Measurements from ENCODE around the gene TTC8.
"Not testable (repeated sequence)": the region's sequence is repeated elsewhere in the genome, so short reads cannot be mapped to it uniquely, and the experiment has no call there.

TTC8 gene

GRCh38 chr14:88824314-88825077, at the start of gene TTC8:
Gene TTC8 (plus strand): TSS chr14:88824651. CDS start chr14:88824708, 57 bp downstream.
- DNase-seq: peak; percentile 96

- DNase-seq: no peak
Observed at GRCh38 chr14:88775532-88775931, 48.9 kb upstream of the TTC8 start.

DNA sequence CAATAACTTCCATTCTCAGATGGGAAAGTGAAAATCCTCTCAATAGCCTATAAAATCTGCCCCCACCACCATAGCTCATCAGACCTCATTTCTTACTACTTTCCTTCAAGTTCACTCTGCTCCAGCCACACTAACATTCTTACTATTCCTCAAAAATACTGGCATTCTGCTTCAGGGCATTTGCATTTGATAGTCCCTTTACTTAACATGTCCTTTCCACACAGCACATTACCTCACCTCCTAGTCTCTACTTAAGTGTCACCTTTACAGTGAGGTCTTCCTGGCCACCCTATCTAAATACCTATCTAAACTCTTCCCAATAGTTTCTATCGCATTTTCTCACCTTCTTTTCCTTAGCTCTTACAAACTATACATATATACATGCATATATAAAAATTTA, 38.5 kb upstream of the TTC8 start:
- DNase-seq: no peak

GRCh38 chr14:88786715-88787114, 37.7 kb upstream of the TTC8 start:
- no peak for DNase-seq

- not testable (repeated sequence) for DNase-seq
Observed at GRCh38 chr14:88789573-88789972, 34.9 kb upstream of the TTC8 start.

- no peak for DNase-seq
Observed at GRCh38 chr14:88790501-88791251, 33.8 kb upstream of the TTC8 start.

DNA sequence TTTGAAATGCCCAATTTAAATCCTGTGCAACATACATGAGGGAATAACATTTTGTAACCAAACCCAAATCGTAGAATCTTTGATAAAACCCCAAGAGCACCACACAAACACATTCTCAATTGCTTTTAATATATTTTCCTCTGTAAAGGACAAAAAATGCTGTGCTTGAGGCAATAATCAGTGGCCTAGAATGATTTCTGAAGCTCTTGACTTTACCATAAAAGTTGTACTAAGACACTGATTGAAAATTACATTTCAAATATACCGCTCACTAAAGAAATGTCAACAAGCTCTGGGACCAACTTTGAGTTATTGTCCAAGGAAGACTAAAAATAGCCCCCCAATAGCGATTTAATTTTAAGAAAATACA, 33.2 kb upstream of the TTC8 start:
- no peak for DNase-seq

DNA sequence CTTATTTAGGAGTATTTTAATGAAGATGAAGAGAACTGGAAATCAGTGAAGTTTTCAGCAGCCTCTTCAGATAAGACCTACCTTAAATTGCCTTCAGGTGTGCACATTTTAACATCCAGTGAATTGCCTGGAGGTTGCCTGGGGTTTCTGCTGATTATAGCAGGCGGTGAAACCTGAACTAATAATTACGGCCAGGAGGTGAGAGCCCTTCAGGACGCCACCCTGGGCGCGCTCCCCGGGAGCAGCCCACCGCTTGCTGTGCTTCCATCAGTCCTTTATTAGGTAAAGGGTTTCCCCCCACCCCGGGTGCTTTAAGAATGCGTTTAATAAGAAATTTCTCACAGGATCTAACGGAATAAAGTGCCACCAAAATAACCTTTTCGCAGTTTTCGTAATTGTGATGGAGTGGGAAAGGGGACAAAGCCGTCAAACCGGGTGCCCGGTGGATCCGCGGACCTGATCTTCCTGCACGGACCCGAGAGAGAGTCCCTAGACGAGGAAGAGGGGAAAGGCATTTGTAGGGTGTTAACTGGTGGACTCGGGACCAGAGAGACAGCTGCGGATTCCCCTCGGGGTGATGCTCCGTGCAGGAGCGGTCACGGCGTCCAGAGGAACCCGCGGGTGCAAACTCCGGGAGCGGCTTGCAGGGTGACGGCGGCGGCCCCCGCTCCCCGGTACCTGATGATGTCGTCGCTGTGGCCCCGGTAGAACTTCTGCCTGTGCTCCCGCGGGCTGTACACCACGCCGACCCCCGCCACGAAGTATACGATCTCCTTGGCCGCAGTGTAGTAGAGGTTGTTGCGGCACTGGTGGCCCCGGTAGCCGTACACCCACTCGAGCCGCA, 32.6 kb upstream of the TTC8 start:
- DNase-seq: peak; percentile 48

GRCh38 chr14:88792473-88793258, 31.8 kb upstream of the TTC8 start, which contains the start of gene EML5:
Gene EML5 (minus strand): TSS chr14:88792953. CDS start chr14:88792503, 450 bp downstream.
- peak; percentile 85 for DNase-seq

- no peak for DNase-seq
Observed at GRCh38 chr14:88793259-88793625, 31.2 kb upstream of the TTC8 start.

GRCh38 chr14:88798156-88798555, 26.3 kb upstream of the TTC8 start:
- peak; percentile 76 for DNase-seq

DNA sequence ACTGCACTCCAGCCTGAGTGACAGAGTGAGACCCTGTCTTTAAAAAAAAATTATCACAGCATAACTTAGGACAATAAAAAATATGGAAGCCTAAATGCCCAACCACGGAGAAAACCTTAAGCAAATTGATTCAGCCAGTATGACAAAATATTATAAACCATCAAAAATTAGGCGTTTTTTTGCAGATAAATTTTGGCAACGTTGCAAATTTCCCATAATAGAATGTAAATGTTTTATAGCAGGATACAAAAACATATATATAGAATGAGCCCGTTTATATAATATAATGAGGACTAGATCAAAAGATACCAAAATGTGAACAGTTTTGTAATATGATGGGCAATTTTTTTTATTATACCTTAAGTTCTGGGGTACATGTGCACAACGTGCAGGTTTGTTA, 24.9 kb upstream of the TTC8 start:
- DNase-seq: no peak

GRCh38 chr14:88802596-88802995, 21.9 kb upstream of the TTC8 start:
- DNase-seq: no peak

DNA sequence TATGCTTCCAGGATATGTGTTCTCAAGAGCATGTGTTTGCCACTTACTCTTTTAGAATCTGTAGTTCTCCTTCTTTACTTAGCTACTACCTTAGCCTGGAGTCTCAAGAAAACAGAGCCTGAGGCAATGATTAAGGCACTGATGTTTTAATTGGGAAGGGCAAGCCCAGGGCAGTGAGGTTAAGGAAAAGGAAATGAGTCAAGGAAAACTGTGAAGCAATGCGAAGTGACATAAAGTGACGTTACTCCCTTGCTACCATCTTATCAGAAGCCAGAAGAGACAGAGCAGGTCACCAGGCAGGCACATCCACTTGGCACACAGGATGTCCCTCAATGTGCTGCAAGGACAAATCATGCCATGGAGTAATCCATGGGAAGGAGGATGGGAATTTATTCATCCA, 20.4 kb upstream of the TTC8 start:
- no peak for DNase-seq

GRCh38 chr14:88804477-88804876, 20.0 kb upstream of the TTC8 start:
- DNase-seq: no peak

DNA sequence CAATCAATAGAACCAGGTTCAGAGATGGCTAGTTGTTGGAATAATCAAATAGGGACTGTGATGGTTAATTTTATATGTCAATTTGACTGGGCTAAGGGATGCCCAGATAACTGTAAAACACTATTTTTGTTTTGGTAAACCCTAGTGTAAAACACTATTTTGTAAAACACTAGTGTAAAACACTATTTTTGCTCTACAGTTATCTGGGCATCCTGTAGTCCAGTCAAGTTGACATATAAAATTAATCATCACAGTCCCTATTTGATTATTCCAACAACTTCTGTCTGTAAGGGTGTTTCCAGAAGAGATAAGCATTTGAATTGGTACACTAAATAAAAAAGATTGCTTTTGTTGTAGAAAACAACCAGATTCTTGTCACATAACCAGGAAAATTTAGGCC, 16.1 kb upstream of the TTC8 start:
- no peak for DNase-seq

DNA sequence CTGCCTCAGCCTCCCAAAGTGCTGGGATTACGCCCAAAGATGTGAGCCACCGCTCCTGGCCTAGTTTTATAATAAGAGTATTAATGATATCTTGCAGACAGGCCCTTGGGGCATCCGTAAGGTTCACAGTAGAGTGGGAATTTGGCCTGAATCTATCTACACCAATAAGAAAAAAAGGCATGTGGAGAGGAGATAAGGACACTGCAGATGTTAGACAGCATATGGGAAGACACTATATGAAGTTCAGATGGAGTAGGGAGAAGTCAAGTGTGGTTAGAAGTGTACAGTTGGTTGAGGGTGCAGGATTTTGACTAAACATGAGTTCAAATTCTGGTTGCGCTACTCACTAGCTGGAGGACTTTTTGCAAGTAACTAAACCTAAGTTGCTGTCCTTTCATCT, 8.5 kb upstream of the TTC8 start:
- no peak for DNase-seq

DNA sequence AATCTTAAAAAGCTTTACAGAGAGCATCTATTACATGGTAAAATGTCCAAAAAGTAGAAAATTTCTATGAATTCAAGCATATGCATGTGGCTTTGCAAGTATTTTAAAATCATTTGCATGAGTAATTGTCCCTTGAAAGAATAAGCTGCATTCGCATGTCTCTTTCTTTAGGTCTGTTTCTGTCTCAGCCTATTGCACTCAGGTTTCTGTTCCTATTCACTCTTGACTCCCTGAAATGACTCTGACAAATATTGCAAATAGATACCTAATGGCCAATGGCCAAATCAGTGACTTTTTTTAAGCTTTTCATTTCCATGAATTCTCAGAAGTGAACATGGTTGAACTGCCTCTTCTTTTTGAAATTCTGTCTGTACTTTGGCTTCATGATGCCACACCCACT, 6.4 kb upstream of the TTC8 start:
- no peak for DNase-seq

GRCh38 chr14:88819674-88820073, 4.8 kb upstream of the TTC8 start:
- not testable (repeated sequence) for DNase-seq

DNA sequence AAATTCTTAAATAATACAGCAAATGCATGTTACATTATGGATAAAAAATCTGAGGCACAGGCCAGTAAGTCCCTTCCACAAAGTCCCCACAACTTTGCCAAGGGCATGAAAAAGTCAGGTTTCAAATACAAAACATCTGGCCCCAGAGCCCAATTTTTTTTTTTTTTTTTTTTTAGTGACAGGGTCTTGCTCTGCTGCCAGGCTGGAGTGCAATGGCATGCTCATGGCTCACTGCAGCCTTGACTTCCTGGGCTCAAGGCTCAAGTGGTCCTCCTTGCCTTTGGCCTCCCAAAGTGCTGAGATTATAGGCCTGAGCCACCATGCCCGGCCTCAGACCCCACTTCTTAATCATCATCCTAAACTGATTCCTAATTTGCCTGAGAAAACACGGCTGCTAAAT, 3.1 kb upstream of the TTC8 start:
- no peak for DNase-seq

DNA sequence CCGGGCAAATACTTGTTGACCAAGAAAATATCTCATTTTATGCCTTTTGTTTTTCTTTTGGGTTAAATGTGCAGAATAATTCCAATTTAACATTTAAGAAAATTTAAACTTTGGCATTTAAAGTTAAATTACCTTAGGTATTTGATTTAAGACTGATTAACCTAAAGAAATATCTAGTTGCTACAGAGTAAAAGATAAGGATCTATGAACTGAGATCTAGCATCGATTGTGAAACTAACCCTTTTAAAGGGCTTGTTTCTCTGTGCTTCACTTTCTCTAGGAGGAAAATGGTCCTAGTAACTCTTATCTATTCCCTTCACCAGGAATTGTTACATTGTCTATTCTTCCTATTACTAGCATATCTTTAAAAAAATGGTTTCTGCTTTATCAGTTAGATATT, 2.6 kb upstream of the TTC8 start:
- no peak for DNase-seq

GRCh38 chr14:88823968-88824313, 510 bp upstream of the TTC8 start:
- DNase-seq: no peak

- DNase-seq: no peak
Observed at GRCh38 chr14:88825078-88825458, 617 bp downstream of the TTC8 start.

Data from NCI-H1694 treated with DMSO at 0.1 percent for 48 hours (cell line).